Activated CD4-positive, CD25-positive, alpha-beta regulatory T cell treated with anti-CD3 and anti-CD28 coated beads, Interleukin-2, amount 50 U/mL, for 72 hours (primary cell): ENCODE measurements around the gene LRRC14B.
A peak's percentile ranks its signal among the peaks of the same experiment; 100 is the strongest.
"Not testable (repeated sequence)": the region's sequence is repeated elsewhere in the genome, so short reads cannot be mapped to it uniquely, and the experiment has no call there.

Experiments
- DNase-seq: peaks from one replicate; pipeline ENCODE4 v3.0.0; 2021

LRRC14B gene

GRCh38 chr5:215256-215655 is 24.0 kb downstream of the LRRC14B start:
- not testable (repeated sequence) for DNase-seq

- not testable (repeated sequence) for DNase-seq
Observed at GRCh38 chr5:216076-216475, 24.8 kb downstream of the LRRC14B start.

- peak; percentile 99 for DNase-seq
Observed at GRCh38 chr5:217494-218456, 26.5 kb downstream of the LRRC14B start, which contains the start of the genes CCDC127 and SDHA. CCDC127 (minus strand) TSS chr5:218153; CDS start chr5:216849, 1,304 bp downstream. SDHA (plus strand) TSS chr5:218320; CDS start chr5:218356, 36 bp downstream.

GRCh38 chr5:218457-219291 is 27.4 kb downstream of the LRRC14B start:
- peak; percentile 41 for DNase-seq

- no peak for DNase-seq
Observed at GRCh38 chr5:219460-219863, 28.2 kb downstream of the LRRC14B start.

GRCh38 chr5:219991-220390 is 28.7 kb downstream of the LRRC14B start:
- no peak for DNase-seq

- not testable (repeated sequence) for DNase-seq
Observed at GRCh38 chr5:222951-223715, 31.8 kb downstream of the LRRC14B start.

- DNase-seq, result no peak
Observed at GRCh38 chr5:223791-224190, 32.5 kb downstream of the LRRC14B start.

- no peak for DNase-seq
Observed at GRCh38 chr5:225334-225733, 34.0 kb downstream of the LRRC14B start.

- not testable (repeated sequence) for DNase-seq
Observed at GRCh38 chr5:227375-227774, 36.1 kb downstream of the LRRC14B start.

- DNase-seq, result no peak
Observed at GRCh38 chr5:228886-229285, 37.6 kb downstream of the LRRC14B start.

GRCh38 chr5:230711-231110 is 39.4 kb downstream of the LRRC14B start:
- no peak for DNase-seq

- no peak for DNase-seq
Observed at GRCh38 chr5:231661-232060, 40.4 kb downstream of the LRRC14B start.

GRCh38 chr5:233426-233825 is 42.1 kb downstream of the LRRC14B start:
- not testable (repeated sequence) for DNase-seq

- no peak for DNase-seq
Observed at GRCh38 chr5:234450-234849, 43.2 kb downstream of the LRRC14B start.

GRCh38 chr5:235527-235926 is 44.2 kb downstream of the LRRC14B start:
- DNase-seq, result not testable (repeated sequence)

GRCh38 chr5:237931-238330 is 46.6 kb downstream of the LRRC14B start:
- not testable (repeated sequence) for DNase-seq

GRCh38 chr5:240550-240949 is 49.3 kb downstream of the LRRC14B start:
- not testable (repeated sequence) for DNase-seq

GRCh38 chr5:241045-241669 is 49.9 kb downstream of the LRRC14B start:
- not testable (repeated sequence) for DNase-seq

- not testable (repeated sequence) for DNase-seq
Observed at GRCh38 chr5:243683-244367, 52.5 kb downstream of the LRRC14B start.

GRCh38 chr5:245717-246116 is 54.4 kb downstream of the LRRC14B start:
- not testable (repeated sequence) for DNase-seq
